Measurements from ENCODE around the gene PSMG1.
A peak's percentile ranks its signal among the peaks of the same experiment; 100 is the strongest.
"Not testable (repeated sequence)": the region's sequence is repeated elsewhere in the genome, so short reads cannot be mapped to it uniquely, and the experiment has no call there.

Gene PSMG1

DNA sequence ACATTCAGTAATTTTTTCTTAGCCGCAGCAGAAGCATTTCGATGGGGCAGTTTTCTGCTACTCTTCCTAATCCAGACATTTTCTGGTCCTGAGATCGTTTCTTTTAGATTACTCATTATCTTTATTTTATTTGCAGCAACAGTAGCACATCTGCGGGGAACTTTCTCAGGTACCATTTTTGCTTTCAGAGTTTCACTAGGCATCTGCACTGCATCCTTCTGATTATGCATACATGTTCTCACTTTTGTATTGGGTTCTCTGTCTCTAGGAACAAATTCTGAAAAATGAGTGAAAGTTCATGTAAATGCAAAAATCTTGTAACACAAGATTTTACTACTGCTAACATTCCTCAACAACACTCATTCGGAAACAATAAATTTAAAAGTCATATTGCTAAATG is 3.9 kb upstream of the PSMG1 start:
- no peak for DNase-seq

DNA sequence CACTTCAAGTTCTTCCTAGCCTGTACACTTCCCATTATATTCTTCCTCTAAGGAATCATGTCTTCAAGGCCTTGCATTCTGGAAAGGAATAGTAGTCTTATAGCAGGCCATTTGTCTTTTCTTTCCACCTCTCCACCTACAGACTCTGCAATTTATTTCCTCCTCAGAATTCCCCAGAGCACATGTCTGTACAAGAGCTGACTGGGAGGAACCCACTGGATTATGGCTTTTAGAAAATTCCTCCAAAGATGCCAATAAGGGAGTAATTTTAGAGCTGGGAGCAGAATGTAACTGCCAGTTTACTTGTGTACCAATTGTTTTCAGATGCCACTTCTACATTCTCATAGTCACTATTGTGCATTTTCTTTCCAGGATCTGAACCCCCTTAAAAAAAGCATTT is 3.4 kb upstream of the PSMG1 start:
- no peak for DNase-seq

- DNase-seq = no peak
Measured at GRCh38 chr21:39185157-39185556, 1.9 kb upstream of the PSMG1 start.

DNA sequence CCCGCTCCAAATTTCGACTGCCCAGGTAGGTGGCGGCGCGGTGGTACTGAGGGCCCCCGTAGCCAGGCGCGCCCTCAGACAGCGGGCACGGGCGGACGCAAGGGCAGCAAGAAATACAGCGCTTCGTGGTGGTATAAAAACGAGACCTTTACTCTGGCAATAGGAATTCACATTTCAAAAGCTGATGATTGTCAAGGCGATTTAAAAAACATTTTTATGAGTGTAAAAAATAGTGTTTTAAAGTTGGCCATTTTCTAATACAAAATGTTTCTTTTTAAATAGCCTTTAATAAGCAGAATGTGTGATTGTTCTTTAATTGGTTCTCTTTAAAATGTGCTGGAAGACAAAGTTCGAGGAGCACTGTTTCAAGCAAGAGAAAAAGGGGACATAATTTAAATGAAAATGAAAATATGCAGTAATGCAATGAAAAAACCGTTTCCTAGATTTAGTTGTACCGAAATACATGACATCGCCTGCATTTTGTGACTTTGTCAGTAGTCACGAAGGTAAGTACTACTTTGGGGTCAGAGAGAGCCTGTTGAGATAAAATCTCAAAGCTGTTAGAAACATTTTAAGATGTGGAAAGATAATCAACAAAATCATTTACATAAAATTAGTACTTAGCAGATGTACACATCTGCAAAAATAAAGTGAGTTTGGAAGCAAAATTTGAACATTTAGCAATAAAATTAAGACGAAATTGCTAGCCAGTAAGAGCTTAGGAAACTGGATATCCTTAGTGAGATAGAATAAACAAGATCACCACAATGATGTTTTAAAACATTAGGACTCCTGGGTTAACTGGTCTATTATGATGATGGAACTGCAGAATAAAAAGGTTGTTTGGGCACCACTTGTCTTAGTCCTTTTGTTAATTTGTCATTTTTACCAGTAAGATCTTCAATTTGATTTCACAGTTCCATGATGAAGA is 1.1 kb upstream of the PSMG1 start:
- no peak for DNase-seq

DNA sequence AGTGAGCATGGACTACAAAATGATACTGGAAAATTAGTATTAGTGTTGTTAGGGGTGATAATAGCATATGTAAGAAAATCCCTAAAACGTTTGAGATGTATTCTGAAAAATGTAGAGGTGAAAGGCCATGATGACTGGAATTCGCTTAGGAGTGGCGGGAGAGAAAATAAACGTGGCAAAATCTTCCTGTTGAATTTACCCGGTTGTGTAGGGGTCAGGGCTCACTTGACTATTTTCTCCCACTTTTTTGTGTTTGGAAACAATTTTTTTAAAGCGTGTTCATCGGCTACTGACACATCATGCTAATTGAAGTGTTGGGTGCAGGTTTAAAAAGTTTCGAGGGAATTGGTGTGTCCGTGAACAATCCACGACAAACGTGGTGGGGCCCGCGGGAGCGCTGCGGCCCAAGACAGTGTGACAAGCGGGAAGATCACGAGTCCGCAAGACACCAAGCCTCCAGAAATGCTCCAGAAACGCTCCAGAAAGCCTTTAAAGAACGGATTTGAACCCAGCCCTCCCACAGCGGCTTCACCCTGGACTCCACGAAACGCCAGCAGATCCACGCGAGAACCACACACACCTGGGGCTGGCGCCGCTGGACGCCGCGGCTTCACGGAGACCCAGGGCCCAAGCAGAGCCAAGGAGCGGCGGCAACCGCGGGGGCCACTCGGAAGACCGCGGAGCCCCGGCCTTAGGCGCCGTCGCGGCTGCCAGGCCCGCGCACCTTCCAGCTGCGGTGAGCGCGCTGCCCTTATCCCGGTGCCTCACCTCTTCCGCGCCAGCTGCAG is 573 bp downstream of the PSMG1 start:
- peak; percentile 5 for DNase-seq

GRCh38 chr21:39182016-39182415 is 1.2 kb downstream of the PSMG1 start:
- no peak for DNase-seq

- no peak for DNase-seq
Measured at GRCh38 chr21:39181205-39181818, 1.9 kb downstream of the PSMG1 start.

DNA sequence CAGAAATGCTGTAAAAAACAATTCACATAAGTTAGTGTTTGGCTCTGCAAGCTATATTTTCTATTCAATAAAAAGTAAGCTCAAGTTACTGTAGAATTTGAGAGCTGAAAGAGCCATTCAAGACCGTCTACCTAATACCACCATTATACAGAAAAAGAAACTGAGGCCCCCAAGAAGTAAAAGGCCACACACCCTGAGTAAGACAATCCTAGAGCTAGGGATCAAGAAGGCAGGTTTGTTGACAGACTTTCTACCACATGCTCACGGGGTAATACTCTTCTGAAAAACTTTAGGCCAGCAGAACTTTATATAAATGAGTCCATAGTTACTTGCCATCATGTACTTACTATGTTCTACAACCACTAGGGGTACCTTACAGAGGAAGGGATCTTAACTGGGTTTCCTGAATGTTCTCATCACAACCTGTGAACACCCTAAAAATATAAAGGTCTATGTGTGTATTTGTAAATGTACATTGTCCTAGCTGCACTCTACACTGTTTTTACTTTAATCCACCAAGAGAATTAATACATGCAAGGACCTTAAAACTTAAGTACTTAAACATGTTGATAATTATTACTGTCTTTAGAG is 2.7 kb downstream of the PSMG1 start:
- DNase-seq = no peak

DNA sequence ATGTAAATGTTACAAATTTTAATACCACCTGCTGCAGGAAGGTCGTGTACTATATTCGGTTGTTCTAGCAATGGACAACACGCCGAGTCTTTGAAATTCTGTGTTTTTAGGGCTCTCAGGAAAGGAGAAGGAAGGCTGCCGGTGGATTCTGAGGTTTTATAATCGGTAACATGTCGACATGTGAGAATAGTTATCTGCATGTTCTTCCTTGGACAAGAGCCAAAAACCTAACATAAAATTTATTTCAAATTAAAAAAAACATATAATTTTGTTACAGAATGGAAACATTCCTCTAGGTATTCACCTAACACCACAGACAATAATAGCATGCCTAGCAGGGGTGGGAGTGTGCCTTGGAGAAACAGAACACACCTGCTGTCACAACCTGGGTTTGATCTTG is 4.8 kb downstream of the PSMG1 start:
- no peak for DNase-seq

DNA sequence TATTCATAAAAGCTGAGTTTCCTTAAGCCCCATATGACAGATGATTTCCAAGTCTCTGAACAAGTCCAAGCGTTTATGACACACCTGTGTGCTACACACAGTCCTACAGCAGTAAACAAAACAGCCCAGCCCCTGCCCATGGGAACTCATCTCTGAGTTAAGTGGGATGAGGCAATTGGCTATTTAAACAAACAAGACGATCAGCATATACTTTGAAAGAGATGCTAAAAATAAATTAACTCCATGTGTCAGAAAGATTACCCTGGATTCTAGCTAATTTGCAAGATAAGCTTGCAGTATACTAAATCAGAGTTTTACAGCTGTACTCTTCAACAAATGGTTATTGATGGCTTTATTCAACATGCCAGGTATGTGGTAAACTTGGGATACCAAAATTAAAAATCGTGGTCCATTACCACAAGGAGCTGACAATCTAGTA is 7.0 kb downstream of the PSMG1 start:
- DNase-seq = no peak

GRCh38 chr21:39175665-39176064 is 7.6 kb downstream of the PSMG1 start:
- no peak for DNase-seq

DNA sequence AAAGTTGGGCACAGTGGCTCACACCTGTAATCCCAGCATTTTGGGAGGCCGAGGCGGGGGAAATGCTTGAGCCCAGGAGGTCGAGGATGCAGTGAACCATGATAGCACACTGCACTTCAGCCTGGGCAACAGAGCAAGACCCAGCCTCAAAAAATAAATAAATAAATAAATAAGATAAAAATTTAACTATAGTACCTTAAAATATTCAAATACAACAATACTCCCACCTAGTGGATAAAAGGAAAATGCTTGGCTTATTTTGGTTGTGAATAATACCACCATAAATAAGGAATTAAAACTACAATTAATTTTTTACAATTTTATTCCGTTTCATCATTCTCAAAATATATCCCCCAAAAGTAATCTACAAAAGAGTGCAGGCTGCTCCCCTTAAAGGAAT is 8.1 kb downstream of the PSMG1 start:
- DNase-seq = no peak

GRCh38 chr21:39173716-39174680 is 9.3 kb downstream of the PSMG1 start:
- DNase-seq = no peak

DNA sequence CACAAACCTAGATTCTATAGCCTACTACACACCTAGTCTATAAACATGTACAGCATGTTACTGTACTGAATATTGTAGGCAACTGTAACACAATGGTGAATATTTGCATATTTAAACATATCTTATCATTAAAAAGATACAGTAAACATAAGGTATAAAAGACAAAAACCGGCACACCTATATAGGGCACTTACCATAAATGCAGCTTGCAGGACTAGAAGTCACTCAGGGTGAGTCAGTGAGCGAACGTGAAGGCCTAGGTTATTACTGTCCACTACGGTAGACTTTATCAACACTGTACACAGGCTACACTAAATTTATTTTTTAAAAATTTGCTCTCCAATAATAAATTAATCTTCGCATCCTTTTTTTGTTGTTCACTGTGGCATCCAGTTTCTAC is 13.3 kb downstream of the PSMG1 start:
- no peak for DNase-seq

DNA sequence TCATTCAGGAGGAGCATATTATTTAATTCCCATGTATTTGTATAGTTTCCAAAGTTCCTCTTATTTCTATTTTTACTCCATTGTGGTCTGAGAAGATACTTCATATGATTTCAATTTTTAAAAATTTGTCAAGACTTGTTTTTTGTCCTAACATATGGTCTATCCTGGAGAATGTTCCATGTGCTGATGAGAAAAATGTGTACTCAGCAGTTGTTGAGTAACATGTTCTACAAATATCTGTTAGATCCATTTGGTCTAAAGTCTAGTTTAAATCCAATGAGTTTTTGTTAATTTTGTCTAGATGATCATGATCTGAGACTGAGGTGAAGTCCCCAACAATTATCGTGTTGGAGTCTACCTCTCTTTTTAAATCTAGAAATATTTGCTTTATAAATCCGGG is 14.5 kb downstream of the PSMG1 start:
- no peak for DNase-seq

GRCh38 chr21:39164523-39164922 is 18.7 kb downstream of the PSMG1 start:
- no peak for DNase-seq

DNA sequence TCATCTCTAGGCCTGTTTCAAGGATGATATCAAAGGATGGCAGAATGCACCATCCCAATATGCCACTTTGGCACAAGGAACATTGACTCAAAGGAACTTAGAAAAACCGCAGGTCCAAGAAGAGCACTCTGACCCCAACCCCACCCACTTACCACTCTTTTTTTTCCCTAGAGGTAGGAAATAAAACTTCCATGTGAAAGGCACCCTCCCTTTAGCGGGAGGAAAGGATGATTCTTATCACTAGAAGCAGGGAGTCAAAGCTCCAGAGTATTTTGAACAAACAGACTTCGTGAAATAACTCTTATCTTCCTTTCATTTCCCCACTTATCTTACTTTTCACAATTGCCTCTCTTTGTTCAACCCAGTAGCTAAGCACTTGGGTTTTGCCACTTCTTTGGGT is 22.2 kb downstream of the PSMG1 start:
- no peak for DNase-seq

DNA sequence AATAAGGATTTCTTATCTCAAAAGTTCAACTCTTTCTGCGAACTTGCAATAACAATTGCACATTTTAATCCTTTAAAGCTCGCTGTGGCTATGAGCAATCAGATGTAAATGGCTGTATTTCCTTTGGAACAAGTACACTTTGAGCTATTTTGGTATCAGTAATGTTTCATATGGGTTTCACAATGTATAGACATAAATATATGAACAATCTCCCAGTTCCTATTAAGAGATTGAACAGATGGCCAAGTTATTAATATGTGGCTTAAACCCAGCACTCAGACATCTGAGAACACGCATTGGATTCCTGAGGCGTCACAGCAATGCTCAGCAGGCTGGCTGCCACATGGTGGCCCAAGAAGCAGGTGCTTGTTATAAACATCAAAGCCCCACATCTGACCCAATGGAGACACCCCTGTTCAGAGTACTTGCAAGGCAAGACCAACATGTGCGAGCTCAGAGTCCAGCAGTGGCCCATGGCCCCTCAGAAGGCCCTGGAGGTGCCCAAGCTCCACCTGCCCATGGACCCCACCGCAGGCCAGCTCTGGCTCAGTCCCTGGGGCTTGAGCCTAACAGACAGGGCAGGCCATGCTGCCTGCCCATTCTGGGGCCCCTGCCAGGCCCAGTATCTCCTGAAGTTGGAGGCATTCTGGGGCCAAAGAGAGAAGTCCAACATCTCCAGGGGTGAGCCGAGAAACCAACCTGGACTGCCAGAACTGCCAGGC is 23.7 kb downstream of the PSMG1 start:
- DNase-seq = no peak

GRCh38 chr21:39157241-39157640 is 26.0 kb downstream of the PSMG1 start:
- not testable (repeated sequence) for DNase-seq

DNA sequence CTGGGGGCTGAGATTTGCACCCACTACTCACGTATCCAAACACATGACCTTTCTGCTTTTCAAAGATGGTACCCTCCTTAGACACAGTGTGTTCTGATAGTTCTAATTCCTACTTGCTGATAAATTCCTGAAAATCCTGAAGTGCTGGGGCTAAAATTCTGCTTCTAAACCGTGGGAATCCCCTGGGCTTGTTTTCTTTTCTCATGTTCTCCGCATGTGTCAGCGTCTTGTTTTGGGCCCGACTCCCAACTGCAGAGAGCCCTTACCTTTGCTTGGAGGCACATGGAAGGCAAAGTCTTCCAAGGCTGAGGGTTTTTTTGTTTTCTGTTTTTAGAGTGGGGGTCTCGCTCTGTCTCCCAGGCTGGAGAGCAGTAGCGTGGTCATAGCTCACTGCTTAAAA is 27.2 kb downstream of the PSMG1 start:
- no peak for DNase-seq

DNA sequence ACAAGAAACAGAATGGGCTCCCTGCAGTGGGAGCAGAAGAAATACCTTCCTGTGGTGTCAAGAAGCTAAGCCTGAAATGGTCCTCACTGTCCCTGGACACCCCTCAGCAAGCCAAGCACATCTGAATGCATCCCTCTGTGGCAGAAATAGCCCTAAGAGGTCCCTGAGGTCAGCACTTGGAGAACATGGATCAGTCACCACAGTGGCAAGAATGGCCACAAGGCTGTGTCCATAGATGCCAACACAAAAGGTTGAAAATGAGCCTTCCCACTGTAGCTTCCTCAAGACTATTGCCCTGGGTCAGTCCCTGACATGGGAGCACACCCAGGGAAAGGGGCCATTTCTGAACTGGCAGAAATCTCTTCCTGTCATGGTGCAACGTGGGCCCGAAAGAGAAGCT is 27.7 kb downstream of the PSMG1 start:
- DNase-seq = no peak

All from activated T-cell treated with anti-CD3 and anti-CD28 coated beads for 4 hours (primary cell).